Keratinocyte (primary cell): ENCODE measurements around the gene MYL12B. TPM values are rescaled to one million over a fixed set of nuclear protein-coding genes. Genes with fewer than 3 reads are reported as not detected.

Source experiments
- DNase-seq: peaks from one replicate; pipeline ENCODE4 v3.0.0-alpha.2; 2011; ENCODE audit warnings: low read depth, missing footprints, low spot score
- FAIRE-seq: peaks from 2 replicates; lab custom pipeline; 2011; peaks lifted over from hg19 to GRCh38; lab: Jason Lieb, UNC
- H2AFZ ChIP-seq: 2 replicates; pipeline ENCODE4 v1.6.0; 2012; ENCODE audit warnings: low read length, control low read depth, inconsistent platforms; ENCODE audit not compliant: control insufficient read depth
- H3K27ac ChIP-seq: 2 replicates; pipeline ENCODE4 v1.5.1; 2011; ENCODE audit warnings: low read length; ENCODE audit not compliant: control insufficient read depth, insufficient read depth
- H3K27me3 ChIP-seq: 3 replicates; pipeline ENCODE4 v1.6.0; 2011; ENCODE audit warnings: low read length; ENCODE audit not compliant: control insufficient read depth, insufficient read depth; ENCODE audit errors: extremely low read depth
- H3K36me3 ChIP-seq, 2 experiments: 2 replicates in 1 of 2; 3 replicates in 1 of 2; pipeline ENCODE4 v1.5.1; 2011; ENCODE audit warnings: low read length in 2 of 2, mild to moderate bottlenecking in 1 of 2; ENCODE audit not compliant: control insufficient read depth in 2 of 2, insufficient read depth in 2 of 2; ENCODE audit errors: extremely low read depth in 1 of 2
- H3K4me1 ChIP-seq: 3 replicates; pipeline ENCODE4 v1.5.1; 2011; ENCODE audit warnings: low read length; ENCODE audit not compliant: control insufficient read depth, insufficient read depth; ENCODE audit errors: extremely low read depth
- H3K4me2 ChIP-seq: 3 replicates; pipeline ENCODE4 v1.6.0; 2011; ENCODE audit warnings: low read depth, low read length; ENCODE audit not compliant: control insufficient read depth, insufficient read depth; ENCODE audit errors: extremely low read depth
- H3K4me3 ChIP-seq, 3 experiments: fragments of 200-600 bp in 1 of 3; sonication (generic) in 1 of 3; 2 replicates in 2 of 3; 3 replicates in 1 of 3; pipeline ENCODE4 v1.5.1; 2011 to 2016; ENCODE audit warnings: low read length in 3 of 3, mild to moderate bottlenecking in 3 of 3, control low read depth in 2 of 3, inconsistent platforms in 1 of 3, low read depth in 1 of 3, mixed read lengths in 1 of 3, mixed run types in 1 of 3, moderate library complexity in 1 of 3; ENCODE audit not compliant: control insufficient read depth in 2 of 3, insufficient read depth in 2 of 3; ENCODE audit errors: extremely low read depth in 1 of 3
- H3K79me2 ChIP-seq: 2 replicates; pipeline ENCODE4 v1.6.0; 2012; ENCODE audit warnings: low read length; ENCODE audit not compliant: control insufficient read depth, insufficient read depth
- H3K9ac ChIP-seq: 3 replicates; pipeline ENCODE4 v1.6.0; 2011; ENCODE audit warnings: low read length; ENCODE audit not compliant: control insufficient read depth, insufficient read depth; ENCODE audit errors: extremely low read depth
- H3K9me1 ChIP-seq: 3 replicates; pipeline ENCODE4 v1.6.0; 2011; ENCODE audit warnings: low read length; ENCODE audit not compliant: control insufficient read depth, insufficient read depth; ENCODE audit errors: extremely low read depth
- H3K9me3 ChIP-seq: 2 replicates; pipeline ENCODE4 v1.5.1; 2012; ENCODE audit warnings: low read depth, low read length; ENCODE audit not compliant: control insufficient read depth
- H4K20me1 ChIP-seq: 3 replicates; pipeline ENCODE4 v1.6.0; 2011; ENCODE audit warnings: low read length; ENCODE audit not compliant: control insufficient read depth, insufficient read depth; ENCODE audit errors: extremely low read depth
- CTCF ChIP-seq, 3 experiments: IDR thresholded peaks in 1 of 3; conservative IDR thresholded peaks in 1 of 3; optimal IDR thresholded peaks in 1 of 3; 2 replicates in 2 of 3; 3 replicates in 1 of 3; pipeline versions ENCODE3 to v1.5.1; 2011; ENCODE audit warnings: low read length in 3 of 3, mild to moderate bottlenecking in 3 of 3, moderate library complexity in 2 of 3, control low read depth in 1 of 3, inconsistent platforms in 1 of 3; ENCODE audit not compliant: insufficient read depth in 2 of 3; ENCODE audit errors: extremely low read depth in 1 of 3
- EZH2 ChIP-seq: IDR thresholded peaks from one replicate; pipeline ENCODE4 v1.6.1; 2012; ENCODE audit warnings: inconsistent platforms, mild to moderate bottlenecking, low read length, moderate library complexity
- dilution Hi-C: fragments of 300-500 bp; cut with MboI; formaldehyde crosslinking; loops from one replicate; pipeline ENCODE4 v1.7.0; 2020; ENCODE audit warnings: low sequenced_read_pairs; ENCODE audit not compliant: extremely low pct_ligation_motif_present
- polyA plus RNA-seq, 5 experiments: library from polyadenylated mRNA; depleted of rRNA in 3 of 5; stranded (reverse) in 3 of 5; stranded (forward) in 1 of 5; unstranded in 1 of 5; fragments of >200 nt; gene quantifications; 1 replicate in 1 of 5; 2 replicates in 3 of 5; 3 replicates in 1 of 5; pipeline versions ENCODE4 v1.2.1 to v1.2.3, GENCODE V29; 2011 to 2012; ENCODE audit warnings: missing spikeins in 2 of 5, low read depth in 1 of 5, low replicate concordance in 1 of 5

MYL12B gene
- polyA plus RNA-seq, 1 donor (not counting 4 experiments of a cell fraction or from before 2014, with no cell fraction given): 1,224 TPM

GRCh38 chr18:3319399-3319798 lies 57.5 kb downstream of the MYL12B start:
- Histone ChIP-seq H3K9ac (no peak overlapping the region), H3K4me2 (no peak overlapping the region), H4K20me1 (no peaks in the 10 kb centered on the region), H3K27ac (no peak overlapping the region), H3K27me3 (no peaks in the 10 kb centered on the region), H3K9me3 (no peaks in the 10 kb centered on the region), H3K9me1 (no peaks in the 10 kb centered on the region), H3K4me3 (no peak overlapping the region), H3K36me3 (no peaks in the 10 kb centered on the region), H2AFZ (no peak overlapping the region), H3K79me2 (peaks cover 2% of the 10 kb centered on the region), H3K4me1 (peaks cover 27% of the 10 kb centered on the region)
- dilution Hi-C loops: no loop called here
- DNase-seq (no peak), FAIRE-seq (no peak)
- TF ChIP-seq EZH2 (no peak), CTCF (optimal IDR thresholded peaks at IDR 0.05 in 1 of 3, IDR thresholded peaks at IDR 0.05 in 1 of 3, conservative IDR thresholded peaks at IDR 0.05 in 1 of 3; ENCODE audit: extremely low read depth in 1 of 3, insufficient read depth in 2 of 3, low read length in 3 of 3) (no peak)

- Histone ChIP-seq H3K4me1 (peaks cover 27% of the 10 kb centered on the region), H3K27ac (no peak overlapping the region), H3K9me3 (no peaks in the 10 kb centered on the region), H3K79me2 (peaks cover 2% of the 10 kb centered on the region), H3K9me1 (no peaks in the 10 kb centered on the region), H4K20me1 (no peaks in the 10 kb centered on the region), H3K27me3 (no peaks in the 10 kb centered on the region), H3K36me3 (no peaks in the 10 kb centered on the region), H3K4me3 (no peak overlapping the region), H3K9ac (no peak overlapping the region), H3K4me2 (no peak overlapping the region), H2AFZ (no peak overlapping the region)
- DNase-seq (no peak), FAIRE-seq (no peak)
- dilution Hi-C loops: no loop called here
- no peak for TF ChIP-seq EZH2
- no peak for TF ChIP-seq CTCF (optimal IDR thresholded peaks at IDR 0.05 in 1 of 3, IDR thresholded peaks at IDR 0.05 in 1 of 3, conservative IDR thresholded peaks at IDR 0.05 in 1 of 3; ENCODE audit: extremely low read depth in 1 of 3, insufficient read depth in 2 of 3, low read length in 3 of 3)
Measured at GRCh38 chr18:3319894-3320454, 58.0 kb downstream of the MYL12B start.
